ENCODE measurements around the gene ZBTB7B.
A peak's percentile ranks its signal among the peaks of the same experiment; 100 is the strongest.
"Not testable (repeated sequence)": the region's sequence is repeated elsewhere in the genome, so short reads cannot be mapped to it uniquely, and the experiment has no call there.

The ZBTB7B gene

GRCh38 chr1:154988058-154988954 is 14.3 kb upstream of the ZBTB7B start:
- DNase-seq (ENCODE audit: low spot score), result no peak

GRCh38 chr1:154989195-154989860 is 13.3 kb upstream of the ZBTB7B start:
- DNase-seq (ENCODE audit: low spot score), result no peak

- no peak for DNase-seq (ENCODE audit: low spot score)
These were observed 12.3 kb upstream of the ZBTB7B start for GRCh38 chr1:154990276-154990675.

GRCh38 chr1:154992721-154993571 is 9.7 kb upstream of the ZBTB7B start:
- no peak for DNase-seq (ENCODE audit: low spot score)

- no peak for DNase-seq (ENCODE audit: low spot score)
These were observed 8.9 kb upstream of the ZBTB7B start, which contains the start of gene LENEP for GRCh38 chr1:154993572-154994268. Gene LENEP (plus strand): TSS chr1:154993586. CDS start chr1:154993608, 22 bp downstream.

- DNase-seq (ENCODE audit: low spot score), result no peak
These were observed 8.4 kb upstream of the ZBTB7B start for GRCh38 chr1:154994269-154994587.

GRCh38 chr1:154994591-154994990 is 8.0 kb upstream of the ZBTB7B start:
- no peak for DNase-seq (ENCODE audit: low spot score)

GRCh38 chr1:154995301-154995983 is 7.2 kb upstream of the ZBTB7B start:
- DNase-seq (ENCODE audit: low spot score), result not testable (repeated sequence)

GRCh38 chr1:154996966-154997701 is 5.5 kb upstream of the ZBTB7B start:
- DNase-seq (ENCODE audit: low spot score), result no peak

- no peak for DNase-seq (ENCODE audit: low spot score)
These were observed 4.3 kb upstream of the ZBTB7B start for GRCh38 chr1:154998201-154998780.

- DNase-seq (ENCODE audit: low spot score), result peak; percentile 67
These were observed 3.6 kb upstream of the ZBTB7B start for GRCh38 chr1:154998818-154999570.

- no peak for DNase-seq (ENCODE audit: low spot score)
These were observed 2.8 kb upstream of the ZBTB7B start for GRCh38 chr1:154999571-155000410.

- DNase-seq (ENCODE audit: low spot score), result no peak
These were observed 2.2 kb upstream of the ZBTB7B start for GRCh38 chr1:155000411-155000725.

GRCh38 chr1:155000726-155001424 is 1.7 kb upstream of the ZBTB7B start:
- DNase-seq (ENCODE audit: low spot score), result peak; percentile 68

GRCh38 chr1:155001425-155001674 is 1.3 kb upstream of the ZBTB7B start:
- DNase-seq (ENCODE audit: low spot score), result no peak

- peak; percentile 98 for DNase-seq (ENCODE audit: low spot score)
These were observed 733 bp upstream of the ZBTB7B start for GRCh38 chr1:155001675-155002463.

GRCh38 chr1:155003227-155003765 is 694 bp downstream of the ZBTB7B start:
- no peak for DNase-seq (ENCODE audit: low spot score)
